ENCODE results near the gene TEAD1. TPM values are rescaled to one million over a fixed set of nuclear protein-coding genes. Genes with fewer than 3 reads are reported as not detected.

Gene TEAD1
- total RNA-seq, 1 donor: 176 TPM

GRCh38 chr11:12711496-12711895 lies 37.3 kb downstream of the TEAD1 start:
- Histone ChIP-seq H3K9me3 (ENCODE audit: low read depth, low read length) (no peaks in the 10 kb centered on the region), H2AFZ (ENCODE audit: low read length) (no peak overlapping the region), H3K4me2 (ENCODE audit: insufficient read depth, low read length) (no peak overlapping the region), H3K27ac (ENCODE audit: low read depth, low read length) (no peak overlapping the region), H3K4me3 (ENCODE audit: insufficient read depth, low read length) (no peak overlapping the region), H3K4me1 (ENCODE audit: insufficient read depth, low read length) (peaks cover 9% of the 10 kb centered on the region), H3K79me2 (ENCODE audit: insufficient read depth, low read length) (peaks cover 99% of the 10 kb centered on the region), H3K36me3 (ENCODE audit: insufficient read depth, low read length) (no peaks in the 10 kb centered on the region), H4K20me1 (ENCODE audit: insufficient read depth, low read length) (peaks cover 96% of the 10 kb centered on the region), H3K27me3 (ENCODE audit: insufficient read depth, low read length) (no peaks in the 10 kb centered on the region)
- no peak for TF ChIP-seq CTCF (IDR thresholded peaks at IDR 0.05; ENCODE audit: extremely low read depth, low read depth, low read length)
- no peak for DNase-seq (ENCODE audit: insufficient read length, low spot score, missing footprints)

- Histone ChIP-seq H3K27ac (ENCODE audit: low read depth, low read length) (no peak overlapping the region), H3K36me3 (ENCODE audit: insufficient read depth, low read length) (no peaks in the 10 kb centered on the region), H2AFZ (ENCODE audit: low read length) (no peak overlapping the region), H3K4me3 (ENCODE audit: insufficient read depth, low read length) (no peak overlapping the region), H3K9me3 (ENCODE audit: low read depth, low read length) (no peaks in the 10 kb centered on the region), H4K20me1 (ENCODE audit: insufficient read depth, low read length) (peaks cover 96% of the 10 kb centered on the region), H3K4me1 (ENCODE audit: insufficient read depth, low read length) (peaks cover 5% of the 10 kb centered on the region), H3K79me2 (ENCODE audit: insufficient read depth, low read length) (peaks cover 99% of the 10 kb centered on the region), H3K4me2 (ENCODE audit: insufficient read depth, low read length) (no peak overlapping the region), H3K27me3 (ENCODE audit: insufficient read depth, low read length) (no peaks in the 10 kb centered on the region)
- DNase-seq (ENCODE audit: insufficient read length, low spot score, missing footprints): no peak
- TF ChIP-seq CTCF (IDR thresholded peaks at IDR 0.05; ENCODE audit: extremely low read depth, low read depth, low read length): no peak
Measured at GRCh38 chr11:12712132-12712531, 37.9 kb downstream of the TEAD1 start.

- Histone ChIP-seq H3K4me2 (ENCODE audit: insufficient read depth, low read length) (no peak overlapping the region), H3K4me1 (ENCODE audit: insufficient read depth, low read length) (no peaks in the 10 kb centered on the region), H3K79me2 (ENCODE audit: insufficient read depth, low read length) (peaks cover 100% of the 10 kb centered on the region), H3K9me3 (ENCODE audit: low read depth, low read length) (no peaks in the 10 kb centered on the region), H3K27ac (ENCODE audit: low read depth, low read length) (no peak overlapping the region), H3K4me3 (ENCODE audit: insufficient read depth, low read length) (no peak overlapping the region), H3K36me3 (ENCODE audit: insufficient read depth, low read length) (no peaks in the 10 kb centered on the region), H3K27me3 (ENCODE audit: insufficient read depth, low read length) (no peaks in the 10 kb centered on the region), H2AFZ (ENCODE audit: low read length) (no peak overlapping the region), H4K20me1 (ENCODE audit: insufficient read depth, low read length) (peaks cover 90% of the 10 kb centered on the region)
- DNase-seq (ENCODE audit: insufficient read length, low spot score, missing footprints): no peak
- TF ChIP-seq CTCF (IDR thresholded peaks at IDR 0.05; ENCODE audit: extremely low read depth, low read depth, low read length): no peak
Measured at GRCh38 chr11:12715131-12715530, 40.9 kb downstream of the TEAD1 start.

GRCh38 chr11:12715941-12716340 lies 41.7 kb downstream of the TEAD1 start:
- TF ChIP-seq CTCF (IDR thresholded peaks at IDR 0.05; ENCODE audit: extremely low read depth, low read depth, low read length): no peak
- Histone ChIP-seq H3K27ac (ENCODE audit: low read depth, low read length) (no peak overlapping the region), H3K79me2 (ENCODE audit: insufficient read depth, low read length) (peaks cover 100% of the 10 kb centered on the region), H3K4me1 (ENCODE audit: insufficient read depth, low read length) (no peaks in the 10 kb centered on the region), H2AFZ (ENCODE audit: low read length) (no peak overlapping the region), H4K20me1 (ENCODE audit: insufficient read depth, low read length) (peaks cover 90% of the 10 kb centered on the region), H3K9me3 (ENCODE audit: low read depth, low read length) (no peaks in the 10 kb centered on the region), H3K36me3 (ENCODE audit: insufficient read depth, low read length) (no peaks in the 10 kb centered on the region), H3K4me2 (ENCODE audit: insufficient read depth, low read length) (no peak overlapping the region), H3K4me3 (ENCODE audit: insufficient read depth, low read length) (no peak overlapping the region), H3K27me3 (ENCODE audit: insufficient read depth, low read length) (no peaks in the 10 kb centered on the region)
- DNase-seq (ENCODE audit: insufficient read length, low spot score, missing footprints): no peak
